A549 (cell line): Measurements from ENCODE around the gene PHYKPL. TPM values are rescaled to one million over a fixed set of nuclear protein-coding genes. Genes with fewer than 3 reads are reported as not detected.
"Not testable (repeated sequence)": the region's sequence is repeated elsewhere in the genome, so short reads cannot be mapped to it uniquely, and the experiment has no call there.

Source experiments
- ATAC-seq, 2 experiments: fragments of 200-7000 bp in 1 of 2; fragments of >200 bp in 1 of 2; cut with Nextera tagmentation in 1 of 2; cut with Tn5 transposase in 1 of 2; 3 replicates each; pipeline versions ENCODE4 v1.8.0 to v1.9.1; 2018 to 2020; ENCODE audit warnings: mild to moderate bottlenecking in 1 of 2, moderate library complexity in 1 of 2
- CTCF ChIA-PET: fragments of 300-600 bp; sonication (Branson Sonifier 250); formaldehyde crosslinking; extraction: SDS; loops from one replicate; lab custom pipeline; 2021; ENCODE audit warnings: antibody characterized with exemption, inconsistent platforms; lab: Yijun Ruan, JAX
- POLR2A ChIA-PET: fragments of 350-600 bp; formaldehyde crosslinking; extraction: SDS; loops from one replicate; lab custom pipeline; 2021; ENCODE audit warnings: antibody characterized with exemption, inconsistent platforms; lab: Yijun Ruan, JAX
- DNase-seq, 2 experiments: peaks; one replicate each; pipeline versions ENCODE4 v3.0.0 to v3.0.0-alpha.2; 2011 to 2016; ENCODE audit warnings: low read depth in 1 of 2, low spot score in 1 of 2
- FAIRE-seq: peaks from 2 replicates; lab custom pipeline; 2011; peaks lifted over from hg19 to GRCh38; lab: Jason Lieb, UNC
- H3K27ac ChIP-seq, 2 experiments: fragments of >200 bp; sonication (Bioruptor Twin); formaldehyde crosslinking; 3 replicates each; pipeline ENCODE4 v1.5.1; 2016 to 2017
- H3K4me1 ChIP-seq: fragments of >200 bp; sonication (Bioruptor Twin); formaldehyde crosslinking; 3 replicates; pipeline ENCODE4 v1.6.1; 2016
- H3K4me2 ChIP-seq: fragments of >200 bp; sonication (Bioruptor Twin); formaldehyde crosslinking; 3 replicates; pipeline ENCODE4 v1.6.1; 2016
- H3K4me3 ChIP-seq: fragments of >200 bp; sonication (Bioruptor Twin); formaldehyde crosslinking; 3 replicates; pipeline ENCODE4 v1.5.1; 2016
- H3K9me3 ChIP-seq: fragments of >200 bp; sonication (Bioruptor Twin); formaldehyde crosslinking; 3 replicates; pipeline ENCODE4 v1.6.1; 2016
- BHLHE40 ChIP-seq: IDR thresholded peaks from 2 replicates; pipeline ENCODE4 v1.6.1; 2012; ENCODE audit warnings: low read depth, low read length, inconsistent platforms
- CBX2 ChIP-seq: fragments of 200-600 bp; sonication (generic); IDR thresholded peaks from 2 replicates; pipeline ENCODE4 v1.6.1; 2016; ENCODE audit warnings: low read depth, mild to moderate bottlenecking, borderline replicate concordance
- CTCF ChIP-seq: fragments of >200 bp; sonication (Bioruptor Twin); formaldehyde crosslinking; IDR thresholded peaks from 3 replicates; pipeline ENCODE4 v1.5.1; 2016
- EHMT2 ChIP-seq: fragments of 200-600 bp; sonication (generic); IDR thresholded peaks from 2 replicates; pipeline ENCODE4 v1.6.1; 2016; ENCODE audit warnings: antibody characterized with exemption, low read depth, mild to moderate bottlenecking, moderate library complexity
- ELK1 ChIP-seq: fragments of 150-350 bp; IDR thresholded peaks from 2 replicates; pipeline ENCODE4 v1.6.1; 2014; ENCODE audit warnings: low read depth, mild to moderate bottlenecking, low read length
- FOSL2 ChIP-seq, 2 experiments: fragments of 450-650 bp in 1 of 2; fragments of >200 bp in 1 of 2; sonication (Bioruptor Twin) in 1 of 2; formaldehyde crosslinking; IDR thresholded peaks; 2 replicates each; pipeline versions ENCODE4 v1.5.0 to v1.6.1; 2016 to 2020; ENCODE audit warnings: mild to moderate bottlenecking in 1 of 2, moderate library complexity in 1 of 2
- HEYL ChIP-seq: fragments of 250-450 bp; sonication (Bioruptor Pico); IDR thresholded peaks from 2 replicates; pipeline ENCODE4 v1.8.0; 2021; ENCODE audit warnings: mild to moderate bottlenecking, moderate library complexity
- JUN ChIP-seq, 2 experiments: fragments of >200 bp; sonication (Bioruptor Twin); formaldehyde crosslinking; IDR thresholded peaks; 2 replicates in 1 of 2; 3 replicates in 1 of 2; pipeline ENCODE4 v1.6.1; 2016 to 2017
- MAX ChIP-seq: IDR thresholded peaks from 2 replicates; pipeline ENCODE4 v1.6.1; 2012
- TFCP2L1 ChIP-seq: fragments of 250-450 bp; sonication (Bioruptor Pico); IDR thresholded peaks from 2 replicates; pipeline ENCODE4 v1.5.0; 2021; ENCODE audit warnings: mild to moderate bottlenecking
- ZSCAN20 ChIP-seq: fragments of 250-450 bp; sonication (Bioruptor Pico); IDR thresholded peaks from 2 replicates; pipeline ENCODE4 v1.8.0; 2022; ENCODE audit warnings: mild to moderate bottlenecking, moderate library complexity
- WGBS: methylation state at CpG from one replicate; pipeline ENCODE4 v1.1.6; 2017; ENCODE audit errors: missing lambda C conversion rate; 5-methylcytosine and 5-hydroxymethylcytosine counted together
- polyA plus RNA-seq, 4 experiments: library from polyadenylated mRNA; depleted of rRNA in 3 of 4; stranded (reverse); fragments of >200 nt; fragmentation: RNase III in 1 of 4; extraction: RNeasy Plus Mini Kit Qiagen cat#74134 plus additional on column Dnase treatment in 1 of 4; gene quantifications; 2 replicates in 3 of 4; 3 replicates in 1 of 4; pipeline ENCODE4 v1.2.3, GENCODE V29; 2011 to 2017

Gene PHYKPL
- polyA plus RNA-seq, 2 of the 4 experiments (the other 2 are of a cell fraction) = 13.0 to 21.9 TPM

GRCh38 chr5:178198706-178199105 is 33.9 kb downstream of the PHYKPL start:
- ATAC-seq (no peak), FAIRE-seq (no peak), DNase-seq (no peak)
- Histone ChIP-seq H3K4me2 (no peak overlapping the region), H3K27ac (no peak overlapping the region), H3K4me3 (no peak overlapping the region), H3K9me3 (no peaks in the 10 kb centered on the region), H3K4me1 (0 out of 3 replicates have a peak, but pooled peaks cover 4% of the 10 kb centered on the region)
- WGBS = 73% methylated on average over 11 of the region's 11 CpGs
- TF ChIP-seq ZSCAN20 (CRISPR knock-in tag) = no peak
- TF ChIP-seq EHMT2 = no peak
- no peak for TF ChIP-seq FOSL2 (IDR thresholded peaks at IDR 0.05)
- no peak for TF ChIP-seq FOSL2 (CRISPR knock-in tag; IDR thresholded peaks at IDR 0.05)
- no peak for TF ChIP-seq HEYL (CRISPR knock-in tag)
- POLR2A ChIA-PET = no interaction called here
- CTCF ChIA-PET = no interaction called here

GRCh38 chr5:178198151-178198550 is 34.5 kb downstream of the PHYKPL start:
- CTCF ChIA-PET, H3K4me2 ChIP-seq, POLR2A ChIA-PET, H3K9me3 ChIP-seq, ATAC-seq, DNase-seq, H3K27ac ChIP-seq, H3K4me3 ChIP-seq, FAIRE-seq, H3K4me1 ChIP-seq: not testable (repeated sequence)
- WGBS = 76% methylated on average over 10 of the region's 11 CpGs

- 66% methylated on average over 8 of the region's 8 CpGs for WGBS
- CTCF ChIA-PET = interaction anchor here (0.6 to 1.6 kb wide), 3 partner anchors 12 to 1345 kb away, joined by 3 to 4 read pairs (median 3); no protein-coding TSS in a partner anchor
Measured at GRCh38 chr5:178196986-178197385, 35.6 kb downstream of the PHYKPL start.

GRCh38 chr5:178196281-178196812 is 36.3 kb downstream of the PHYKPL start:
- DNase-seq (no peak), FAIRE-seq (no peak), ATAC-seq (peak in 1 of 2 experiments; percentile 17; a peak in 1 of 6 replicates)
- WGBS = 78% methylated on average over 7 of the region's 7 CpGs
- H3K4me3 ChIP-seq = no peak overlapping the region
- no peak overlapping the region for H3K4me2 ChIP-seq
- ChIA-PET POLR2A (interaction anchor here (2.2 kb wide), 1 partner anchor 8 kb away, joined by 8 read pairs; the partner anchor contains the start of gene HNRNPAB), CTCF (interaction anchor here (0.6 to 1.6 kb wide), 3 partner anchors 11 to 1345 kb away, joined by 3 to 4 read pairs (median 3); no protein-coding TSS in a partner anchor)
- H3K9me3 ChIP-seq = peaks cover 12% of the 10 kb centered on the region; the same call in 2 of the 3 replicates
- no peaks in the 10 kb centered on the region for H3K4me1 ChIP-seq
- TF ChIP-seq JUN (IDR thresholded peaks at IDR 0.05) = no peak
- H3K27ac ChIP-seq = no peak overlapping the region

More at GRCh38 chr5:178196986-178197385, 35.6 kb downstream of the PHYKPL start:
- TF ChIP-seq CTCF = 0 out of 3 replicates have a peak, but pooled peaks have one; percentile 14
- TF ChIP-seq TFCP2L1 (CRISPR knock-in tag) = no peak
- Histone ChIP-seq H3K27ac (no peak overlapping the region), H3K4me1 (0 out of 3 replicates have a peak, but pooled peaks cover 3% of the 10 kb centered on the region), H3K4me3 (no peak overlapping the region), H3K4me2 (no peak overlapping the region), H3K9me3 (peaks cover 12% of the 10 kb centered on the region; the same call in 2 of the 3 replicates)
- DNase-seq (no peak), FAIRE-seq (no peak), ATAC-seq (peak in 1 of 2 experiments; percentile 67; a peak in 3 of 6 replicates)
- POLR2A ChIA-PET = no interaction called here

GRCh38 chr5:178194026-178194425 is 38.6 kb downstream of the PHYKPL start:
- FAIRE-seq (no peak), ATAC-seq (no peak), DNase-seq (no peak)
- Histone ChIP-seq H3K4me2 (no peak overlapping the region), H3K4me1 (no peaks in the 10 kb centered on the region), H3K4me3 (no peak overlapping the region), H3K27ac (no peak overlapping the region), H3K9me3 (peaks cover 12% of the 10 kb centered on the region; the same call in 2 of the 3 replicates)
- WGBS = 36% methylated on average over 6 of the region's 7 CpGs
- TF ChIP-seq BHLHE40 = no peak
- TF ChIP-seq MAX = no peak
- TF ChIP-seq CBX2 = no peak
- no peak for TF ChIP-seq ELK1
- POLR2A ChIA-PET = no interaction called here
- CTCF ChIA-PET = interaction anchor here (1.4 kb wide), 1 partner anchor 49 kb away, joined by 3 read pairs; no protein-coding TSS in a partner anchor
